Sigmoid colon (tissue), 4 donors: ENCODE data around the gene MYORG.

Experiments
- CTCF ChIP-seq, 4 experiments: fragments of 450-650 bp in 3 of 4; fragments of 200-600 bp in 1 of 4; IDR thresholded peaks; one replicate each; pipeline ENCODE4 v1.5.1; 2016 to 2019; ENCODE audit warnings: antibody characterized with exemption in 4 of 4, mild to moderate bottlenecking in 3 of 4, moderate library complexity in 2 of 4
- EP300 ChIP-seq, 4 donors: sonication (generic); formaldehyde crosslinking; IDR thresholded peaks; one replicate each; pipeline ENCODE4 v1.6.1; 2017; ENCODE audit warnings: antibody characterized with exemption in 4 of 4
- POLR2A ChIP-seq, 2 donors: fragments of 450-650 bp; IDR thresholded peaks; one replicate each; pipeline ENCODE4 v1.6.1; 2016; ENCODE audit warnings: antibody characterized with exemption in 2 of 2, mild to moderate bottlenecking in 2 of 2, moderate library complexity in 2 of 2
- POLR2AphosphoS5 ChIP-seq, 4 donors: sonication (generic); formaldehyde crosslinking; IDR thresholded peaks; one replicate each; pipeline ENCODE4 v1.6.1; 2017; ENCODE audit warnings: antibody characterized with exemption in 4 of 4

GRCh38 chr9:34408173-34408572 lies 31.5 kb upstream of the MYORG start:
- no peak for TF ChIP-seq POLR2AphosphoS5 (IDR thresholded peaks at IDR 0.05)
- TF ChIP-seq CTCF (IDR thresholded peaks at IDR 0.05) = no peak
- no peak for TF ChIP-seq POLR2A (IDR thresholded peaks at IDR 0.05)
- no peak for TF ChIP-seq EP300 (IDR thresholded peaks at IDR 0.05)
